Activated effector memory CD4-positive, alpha-beta T cell treated with Interleukin-2 at 50 U/mL for 16 hours (primary cell): ENCODE measurements around the gene C11orf54.
"Not testable (repeated sequence)": the region's sequence is repeated elsewhere in the genome, so short reads cannot be mapped to it uniquely, and the experiment has no call there.

Experiments used
- DNase-seq: peaks from one replicate; pipeline ENCODE4 v3.0.0-alpha.2; 2020

C11orf54 gene

DNA sequence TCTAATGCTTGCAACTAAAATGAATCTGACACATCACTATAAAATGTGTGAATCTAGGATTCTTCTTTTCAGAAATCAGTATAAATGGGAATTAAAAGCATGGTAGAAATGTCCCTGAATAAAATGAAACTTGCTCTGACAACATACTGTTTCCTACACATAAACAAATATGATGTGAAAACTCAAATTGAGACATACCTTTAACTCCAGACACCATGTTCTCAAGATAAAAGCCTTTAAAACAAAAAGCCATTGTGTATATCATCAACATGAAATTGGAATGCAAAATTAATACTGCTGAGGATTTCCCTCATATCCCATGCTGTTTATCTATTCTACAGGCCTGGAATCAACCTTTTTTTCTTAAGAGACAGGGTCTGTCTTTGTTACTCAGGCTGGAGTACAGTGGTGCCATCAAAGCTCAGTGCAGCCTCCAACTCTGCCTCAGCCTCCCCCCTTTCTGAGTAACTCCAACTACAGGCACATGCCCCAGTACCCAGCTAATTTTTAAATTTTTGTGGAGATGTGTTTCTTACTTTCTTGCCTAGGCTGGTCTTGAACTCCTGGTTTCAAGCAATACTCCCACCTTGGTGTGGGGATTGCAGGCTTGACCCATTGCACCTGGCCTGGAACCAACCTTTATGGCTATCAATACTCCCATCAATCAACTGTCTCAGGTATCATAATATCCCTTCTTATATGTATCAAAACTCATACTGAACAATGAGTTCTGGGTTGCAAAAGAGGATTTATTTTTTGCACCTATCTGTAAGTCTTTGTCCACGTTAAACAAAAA is 6.8 kb upstream of the C11orf54 start:
- DNase-seq, result no peak

DNA sequence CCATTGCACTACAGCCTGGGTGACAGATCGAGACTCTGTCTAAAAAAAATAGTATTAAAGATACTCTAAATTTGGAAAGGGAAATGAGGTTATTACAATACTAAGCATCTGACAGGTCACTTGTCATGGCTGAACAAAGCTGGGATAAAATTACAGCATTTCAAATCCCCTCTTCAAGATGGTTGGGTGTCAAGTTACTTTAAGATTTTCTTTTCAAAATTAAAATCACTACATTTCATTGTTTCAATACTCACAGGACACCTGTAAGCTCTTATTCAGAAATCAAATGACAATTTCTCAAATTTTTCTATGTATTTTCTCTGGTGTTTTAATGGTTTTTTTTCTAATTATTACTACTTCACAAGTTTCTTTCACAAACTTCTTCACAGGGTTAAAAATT is 5.8 kb upstream of the C11orf54 start:
- no peak for DNase-seq

DNA sequence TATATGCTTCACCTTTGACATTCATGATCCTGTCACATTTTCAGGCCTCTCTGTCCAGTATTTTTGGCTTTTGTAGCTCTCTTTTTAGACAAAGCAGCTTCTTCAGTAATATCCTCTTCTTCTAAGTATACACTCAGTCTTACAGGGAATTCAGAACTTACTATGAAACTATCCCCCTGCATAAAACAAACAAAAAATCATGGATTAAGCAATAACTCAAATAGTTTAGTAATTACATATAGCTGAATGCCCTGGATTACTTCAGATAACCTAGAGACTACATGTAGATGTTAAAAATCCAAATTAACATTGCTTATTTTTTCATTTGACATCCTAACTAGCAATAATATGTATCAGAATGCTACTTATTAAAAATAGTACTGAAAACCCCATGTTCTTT is 5.3 kb upstream of the C11orf54 start:
- DNase-seq, result no peak

DNA sequence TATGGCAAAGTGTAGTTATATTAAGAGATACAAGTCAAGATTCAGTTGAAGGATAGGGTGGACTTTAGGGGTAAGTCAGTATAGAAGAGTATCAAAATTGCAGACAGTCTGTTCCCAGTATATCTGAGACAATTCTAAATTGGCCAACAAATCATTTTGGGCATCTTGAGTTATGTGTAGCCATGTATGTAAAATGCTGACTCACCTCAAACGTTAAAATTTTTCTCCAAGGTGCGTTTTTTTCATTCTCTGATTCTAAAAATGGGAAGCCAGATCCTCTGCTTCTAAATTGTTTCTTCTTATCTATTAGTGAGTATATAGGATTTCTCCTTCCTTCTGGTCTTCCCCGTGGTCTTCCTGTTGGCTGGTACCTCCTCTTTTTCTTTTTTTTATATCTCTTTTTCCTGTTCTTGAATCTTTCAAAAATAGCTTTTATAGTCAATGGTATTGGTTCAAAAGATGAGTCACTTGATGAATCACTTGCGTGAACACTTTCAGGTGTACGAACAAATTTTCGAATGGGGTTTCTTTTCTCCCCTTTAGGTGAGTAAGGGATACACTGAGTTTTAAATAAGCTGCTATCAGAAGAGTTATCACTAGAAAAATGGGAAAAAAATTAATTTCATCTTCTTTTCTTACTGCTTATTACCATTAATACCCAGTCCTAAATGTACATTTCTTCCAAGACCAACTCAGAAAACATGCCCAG is 3.4 kb upstream of the C11orf54 start:
- DNase-seq, result no peak

DNA sequence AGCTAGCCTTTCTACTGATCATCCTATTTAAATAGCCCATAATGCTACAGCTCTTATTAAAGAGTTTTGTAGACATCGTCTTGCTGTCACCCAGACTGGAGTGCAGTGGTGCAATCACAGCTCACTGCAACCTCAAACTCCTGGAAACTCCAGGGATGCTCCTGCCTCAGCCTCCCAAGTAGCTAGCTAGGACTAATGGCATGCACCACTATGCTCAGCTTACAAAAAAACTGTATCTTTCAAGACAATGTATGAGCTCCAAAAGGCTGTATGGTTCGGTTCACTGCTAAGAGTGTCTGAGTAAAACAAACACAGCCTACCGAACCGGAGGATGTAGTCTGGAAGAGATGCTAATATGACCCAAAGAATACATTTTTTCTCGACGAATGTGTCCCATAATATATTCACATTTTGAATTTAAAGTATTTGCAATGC is 2.8 kb upstream of the C11orf54 start:
- no peak for DNase-seq

DNA sequence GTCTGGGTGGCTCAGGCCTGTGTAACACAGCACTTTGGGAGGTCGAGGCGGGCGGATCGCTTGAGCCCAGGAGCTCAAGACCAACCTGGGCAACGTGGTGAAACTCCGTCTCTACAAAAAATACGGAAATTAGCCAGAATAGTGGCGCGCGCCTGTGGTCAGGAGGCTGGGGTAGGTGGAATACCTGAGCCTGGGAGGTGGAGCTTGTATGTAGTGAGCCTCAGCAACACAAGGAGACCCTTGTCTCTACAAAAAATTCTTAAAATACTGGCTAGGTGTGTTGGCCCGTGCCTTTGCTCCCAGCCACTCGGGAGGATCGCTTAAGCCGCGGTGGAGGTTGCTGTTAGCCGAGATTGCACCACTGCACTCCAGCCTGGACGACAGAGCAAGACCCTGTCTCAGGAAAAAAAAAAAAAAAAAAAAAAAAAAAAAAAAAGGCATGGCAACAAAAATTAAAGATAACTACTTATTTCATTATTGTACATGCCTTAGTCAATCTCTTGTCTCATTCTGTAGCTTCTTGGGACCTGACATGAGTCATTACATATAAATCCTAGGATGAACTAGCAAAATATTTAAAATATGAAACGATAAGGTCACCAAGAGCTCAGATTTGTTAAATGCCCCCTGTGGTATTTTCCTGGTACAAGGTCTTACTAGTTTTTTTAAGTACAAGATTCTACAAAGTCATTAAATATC is 1.3 kb upstream of the C11orf54 start:
- no peak for DNase-seq

DNA sequence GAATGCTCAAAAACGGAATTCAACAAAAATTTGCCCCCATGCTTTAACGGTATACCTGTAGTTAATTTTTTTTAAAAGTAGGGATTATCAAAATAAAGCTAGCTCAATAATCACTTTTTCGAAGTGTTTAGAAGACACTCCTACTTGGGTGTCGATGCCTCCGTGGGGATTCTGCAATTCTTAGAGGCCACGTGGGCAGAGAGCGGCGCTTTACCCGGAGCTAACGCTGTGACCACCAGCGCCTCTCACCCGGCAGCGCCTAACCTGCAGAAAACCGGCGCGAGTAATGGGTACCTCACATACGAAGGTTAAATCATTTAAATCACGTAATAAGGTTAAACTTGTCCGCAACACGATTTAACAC is 760 bp upstream of the C11orf54 start:
- DNase-seq, result peak; percentile 39

DNA sequence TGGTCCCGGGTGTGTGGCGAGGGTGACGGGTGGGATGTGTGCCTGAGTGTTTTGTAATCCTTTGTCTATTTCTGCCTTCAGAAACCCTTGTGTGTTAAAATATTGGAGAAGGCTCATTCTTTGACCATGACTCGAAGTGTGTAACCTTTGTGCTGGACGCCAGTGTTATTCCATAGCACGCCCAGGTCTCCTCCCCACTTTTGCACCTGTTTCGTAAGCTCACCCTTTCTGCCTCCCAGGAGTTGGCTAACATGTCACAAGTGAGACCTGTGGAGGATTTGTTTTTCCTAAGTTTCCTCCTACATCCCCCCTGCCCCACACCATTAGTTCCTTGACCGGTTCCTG is 382 bp downstream of the C11orf54 start:
- DNase-seq, result no peak

DNA sequence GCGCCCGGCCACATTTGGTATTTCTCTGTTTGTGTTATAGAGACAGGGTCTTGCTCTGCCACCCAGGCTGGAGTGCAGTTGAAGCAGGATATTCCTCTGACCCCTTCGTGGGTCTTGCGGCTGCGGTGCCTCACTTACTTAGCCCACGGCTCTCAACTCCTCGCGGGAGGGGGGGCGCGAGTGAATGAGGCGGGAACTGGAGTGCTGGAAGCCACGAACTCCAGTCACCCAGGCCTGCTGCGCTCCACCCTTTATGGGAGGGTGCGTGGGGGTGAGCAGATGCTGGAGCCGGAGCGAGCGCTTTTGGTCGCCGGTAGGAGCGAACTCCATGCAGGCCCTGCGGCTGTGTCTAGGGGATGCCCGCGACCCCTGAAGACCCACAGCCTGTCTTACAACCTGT is 1.8 kb downstream of the C11orf54 start:
- DNase-seq, result no peak

DNA sequence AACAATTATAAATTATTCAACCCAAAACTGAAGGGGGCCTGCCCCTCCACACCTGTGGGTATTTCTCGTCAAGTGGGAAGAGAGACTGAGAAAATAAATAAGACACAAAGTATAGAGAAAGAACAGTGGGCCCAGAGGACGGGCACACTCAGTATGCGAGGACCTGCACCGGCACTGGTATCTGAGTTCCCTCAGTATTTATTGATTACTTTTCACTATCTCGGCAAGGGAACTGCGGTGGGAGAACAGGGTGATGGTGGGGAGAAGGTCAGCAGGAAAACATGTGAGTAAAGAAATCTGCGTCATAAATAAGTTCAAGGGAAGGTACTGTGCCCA is 3.2 kb downstream of the C11orf54 start:
- no peak for DNase-seq

DNA sequence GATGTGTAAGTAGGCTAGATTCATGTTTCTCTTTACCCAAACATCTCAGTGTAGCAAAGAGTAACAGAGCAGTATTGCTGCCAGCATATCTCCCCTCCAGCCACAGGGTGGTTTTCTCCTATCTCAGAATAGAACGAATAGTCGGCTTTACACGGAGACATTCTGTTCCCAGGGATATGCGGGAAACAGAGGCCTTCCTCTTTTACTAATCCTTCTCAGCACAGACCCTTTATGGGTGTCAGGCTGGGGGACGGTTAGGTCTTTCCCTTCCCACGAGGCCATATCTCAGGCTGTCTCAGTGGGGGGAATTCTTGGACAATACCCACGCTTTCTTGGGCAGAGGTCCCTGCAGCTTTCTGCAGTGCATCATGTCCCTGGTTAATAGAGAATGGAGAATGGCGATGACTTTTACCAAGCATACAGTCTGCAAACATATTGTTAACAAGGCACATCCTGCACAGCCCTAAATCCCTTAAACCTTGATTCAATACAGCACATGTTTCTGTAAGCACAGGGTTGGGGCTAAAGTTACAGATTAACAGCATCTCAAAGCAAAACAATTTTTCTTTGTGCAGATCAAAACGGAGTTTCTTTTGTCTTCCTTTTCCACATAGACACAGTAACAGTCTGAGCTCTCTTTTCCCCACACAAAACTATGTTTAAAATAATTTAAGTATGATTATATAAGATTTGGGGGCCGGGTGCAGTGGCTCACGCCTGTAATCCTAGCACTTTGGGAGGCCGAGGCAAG is 3.7 kb downstream of the C11orf54 start:
- not testable (repeated sequence) for DNase-seq

DNA sequence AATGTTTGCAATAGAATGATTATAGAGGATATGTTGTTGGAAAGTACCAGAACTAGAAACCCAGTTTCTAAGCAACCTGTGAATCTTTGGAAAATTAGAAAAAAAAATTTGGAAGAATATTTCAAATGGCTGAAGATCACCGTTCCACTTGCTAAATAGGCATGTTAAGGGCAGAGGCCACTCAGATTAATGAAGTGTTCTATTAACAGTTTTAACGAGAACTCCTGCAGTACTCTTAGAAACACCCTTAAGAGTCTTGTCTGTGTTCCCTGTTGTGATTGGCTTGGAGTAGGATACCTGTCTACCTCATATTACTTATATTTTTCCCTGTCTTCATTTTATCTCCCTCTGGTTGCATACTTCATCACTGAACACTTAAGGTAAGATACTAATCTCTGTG is 4.6 kb downstream of the C11orf54 start:
- DNase-seq, result no peak

DNA sequence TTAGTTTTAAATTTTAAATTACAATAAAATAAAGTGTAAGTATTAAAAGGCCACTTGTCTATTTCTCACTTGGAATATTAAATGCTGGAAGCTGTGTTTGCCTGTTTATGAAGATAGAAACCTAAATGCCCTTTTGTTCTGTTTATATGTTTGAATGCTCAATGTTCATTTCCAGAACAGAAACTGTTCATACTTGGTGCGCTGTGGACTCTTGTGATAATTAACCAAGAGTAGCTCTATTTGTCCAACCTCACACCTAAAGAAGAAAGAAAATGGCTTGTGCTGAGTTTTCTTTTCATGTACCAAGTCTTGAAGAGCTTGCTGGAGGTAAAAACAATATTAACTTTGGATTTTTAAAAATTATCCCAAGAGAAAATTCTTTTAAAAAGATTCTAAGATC is 5.7 kb downstream of the C11orf54 start:
- no peak for DNase-seq

DNA sequence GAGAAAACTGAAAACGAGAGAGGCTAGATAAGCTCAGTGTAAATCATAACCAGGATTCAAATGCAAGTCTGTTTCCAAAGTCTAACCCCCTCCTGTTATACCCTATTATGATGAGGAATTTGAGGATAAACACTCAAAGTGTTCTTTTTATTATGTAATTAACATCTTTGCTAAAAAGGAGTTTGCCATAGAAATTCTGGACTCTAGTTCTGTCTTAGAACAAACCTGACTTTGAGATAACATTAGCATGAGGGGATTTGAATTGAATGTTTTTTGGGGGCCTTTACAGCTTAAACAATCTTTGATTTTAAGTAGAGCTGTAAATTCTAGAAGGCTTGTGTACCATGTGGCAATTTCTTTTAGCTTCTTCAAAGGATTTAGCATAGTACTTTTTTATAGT is 9.5 kb downstream of the C11orf54 start:
- DNase-seq, result no peak

DNA sequence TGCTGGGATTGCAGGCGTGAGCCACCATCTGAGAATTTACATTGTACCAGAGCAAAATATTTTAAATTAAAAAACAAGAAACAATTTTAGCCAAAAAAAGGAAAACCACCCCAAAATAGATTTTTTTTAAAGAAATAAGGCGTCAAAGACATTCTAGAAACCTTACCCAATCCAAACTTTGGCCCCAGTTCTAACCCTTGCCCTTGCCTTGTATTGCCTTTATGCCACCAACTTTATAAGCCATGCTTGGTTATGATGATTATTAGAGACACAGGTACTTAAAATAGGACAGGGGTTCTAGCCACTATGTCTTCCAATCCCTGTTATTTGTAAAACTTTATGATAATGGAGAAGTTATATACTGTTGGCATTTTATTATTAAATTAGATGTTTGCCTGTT is 11.8 kb downstream of the C11orf54 start:
- no peak for DNase-seq

DNA sequence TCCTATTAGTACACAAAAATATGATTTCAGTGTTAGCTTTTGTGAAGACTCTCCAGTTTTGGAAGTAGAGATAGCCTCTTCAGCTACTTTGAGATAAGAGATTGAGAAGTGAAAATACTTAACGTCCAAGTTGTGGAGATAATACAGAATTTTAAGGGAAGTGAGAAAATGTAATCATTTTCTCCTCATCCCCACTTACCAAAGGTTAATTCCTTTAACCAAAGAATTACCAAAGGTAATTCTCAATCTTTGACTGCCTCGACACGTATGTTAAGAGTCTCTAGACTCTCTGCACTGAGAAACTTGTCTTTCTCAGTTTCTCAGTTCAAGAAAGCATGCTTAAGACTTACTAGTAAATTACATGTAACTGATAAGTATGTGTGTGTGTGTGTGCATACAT is 15.3 kb downstream of the C11orf54 start:
- DNase-seq, result no peak

DNA sequence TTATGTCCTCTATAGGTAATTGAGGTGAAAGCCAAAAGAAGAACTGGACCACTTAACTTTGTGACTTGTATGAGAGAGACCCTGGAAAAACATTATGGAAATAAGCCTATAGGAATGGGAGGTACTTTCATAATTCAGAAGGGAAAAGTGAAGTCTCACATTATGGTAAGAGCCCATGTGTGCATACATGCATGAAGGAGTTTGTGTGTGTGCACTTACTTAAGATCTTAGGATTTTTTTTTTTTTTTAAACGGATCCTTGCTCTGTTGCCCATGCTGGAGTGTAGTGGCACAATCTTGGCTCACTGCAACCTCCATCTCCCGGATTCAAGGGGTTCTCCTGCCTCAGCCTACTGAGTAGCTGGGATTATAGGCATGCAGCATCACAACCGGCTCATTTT is 15.8 kb downstream of the C11orf54 start:
- DNase-seq, result no peak

DNA sequence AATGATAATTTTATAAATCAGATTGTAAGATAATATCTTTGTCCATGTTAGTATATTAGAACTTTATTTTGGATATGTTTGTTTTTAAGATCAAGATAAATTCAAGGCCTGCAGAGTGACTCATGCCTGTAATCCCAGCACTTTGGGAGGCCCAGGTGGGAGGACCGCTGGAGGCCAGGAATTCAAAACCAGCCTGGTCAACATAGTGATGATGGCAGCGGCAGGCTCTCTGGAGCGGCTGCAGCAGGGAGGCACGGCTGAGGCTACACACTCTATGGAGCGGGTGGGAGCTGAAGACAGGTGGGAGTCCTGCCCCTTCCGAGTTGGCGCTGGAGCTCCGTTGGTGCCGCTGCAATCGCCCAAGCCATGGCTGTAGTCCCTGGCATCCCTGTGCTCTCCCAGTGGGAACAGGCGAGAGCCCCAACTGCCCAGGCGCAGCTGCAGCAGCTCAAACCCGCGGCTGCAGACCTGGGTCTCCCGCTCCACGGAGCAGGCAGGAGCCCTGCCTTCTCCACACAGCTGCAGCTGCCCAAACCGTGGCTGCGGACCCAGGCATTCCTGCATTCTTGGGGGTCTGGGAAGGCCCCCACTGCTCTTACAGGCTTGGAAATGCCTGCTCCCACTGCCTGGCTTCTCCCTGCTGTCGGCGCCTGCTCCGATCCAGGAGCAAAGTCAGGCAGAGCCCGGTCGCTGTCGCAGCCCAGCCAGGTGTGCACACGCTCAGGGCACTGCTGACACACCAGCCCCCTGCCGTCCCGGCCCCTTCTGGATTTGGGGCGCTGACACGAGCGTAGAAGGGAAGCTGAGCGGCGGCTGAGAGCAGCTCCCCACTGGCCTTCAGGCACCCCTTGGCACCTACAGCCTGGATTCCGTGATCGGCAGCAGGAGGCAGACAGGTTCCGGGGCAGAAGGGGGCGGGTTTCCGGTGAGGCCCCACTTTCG is 16.7 kb downstream of the C11orf54 start:
- no peak for DNase-seq

DNA sequence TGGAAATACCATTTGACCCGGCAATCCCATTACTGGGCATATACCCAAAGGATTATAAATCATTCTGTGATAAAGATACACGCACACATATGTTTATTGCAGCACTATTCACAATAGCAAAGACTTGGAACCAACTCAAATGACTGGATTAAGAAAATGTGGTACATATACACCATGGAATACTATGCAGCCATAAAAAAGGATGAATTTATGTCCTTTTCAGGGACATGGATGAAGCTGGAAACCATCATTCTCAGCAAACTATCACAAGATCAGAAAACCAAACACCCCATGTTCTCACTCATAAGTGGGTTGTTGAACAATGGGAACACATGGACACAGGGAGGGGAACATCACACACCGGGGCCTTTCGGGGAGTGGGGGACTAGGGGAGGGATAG is 17.7 kb downstream of the C11orf54 start:
- DNase-seq, result not testable (repeated sequence)

DNA sequence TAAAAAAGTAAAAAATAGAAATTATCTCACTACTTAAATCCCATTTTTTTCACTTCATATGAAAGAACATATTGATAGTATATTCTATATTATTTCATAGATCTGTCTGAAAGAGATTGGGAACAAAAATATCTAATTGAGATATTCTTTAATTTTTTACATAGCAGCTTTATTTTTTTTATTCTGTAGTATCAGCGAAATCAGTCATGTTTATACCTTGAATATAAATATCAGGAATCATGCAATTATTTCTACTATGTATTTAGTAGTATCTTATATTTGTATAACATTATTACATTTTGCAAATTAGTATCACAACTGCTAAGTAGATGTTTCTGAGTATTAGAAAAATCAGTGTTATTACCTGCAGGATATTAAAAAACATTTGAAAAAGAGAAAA is 20.4 kb downstream of the C11orf54 start:
- DNase-seq, result no peak

DNA sequence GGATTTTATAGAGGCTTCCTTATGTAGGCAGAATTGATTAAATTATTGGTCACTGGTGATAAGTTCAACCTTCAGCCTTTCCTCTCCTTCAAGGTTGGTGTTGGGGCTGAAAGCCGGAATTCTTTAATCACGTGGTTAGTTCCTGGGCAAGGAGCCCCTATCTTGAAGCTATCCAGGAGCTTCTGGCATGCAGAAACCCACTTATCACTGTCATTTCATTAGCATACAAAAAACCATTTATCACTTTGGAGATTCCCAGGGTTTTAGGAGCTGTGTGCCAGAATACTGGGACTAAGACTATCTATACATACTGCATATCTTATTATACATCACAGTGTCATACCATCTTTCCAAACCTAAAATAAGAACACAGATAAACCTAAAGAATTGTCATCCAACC is 24.1 kb downstream of the C11orf54 start:
- no peak for DNase-seq

DNA sequence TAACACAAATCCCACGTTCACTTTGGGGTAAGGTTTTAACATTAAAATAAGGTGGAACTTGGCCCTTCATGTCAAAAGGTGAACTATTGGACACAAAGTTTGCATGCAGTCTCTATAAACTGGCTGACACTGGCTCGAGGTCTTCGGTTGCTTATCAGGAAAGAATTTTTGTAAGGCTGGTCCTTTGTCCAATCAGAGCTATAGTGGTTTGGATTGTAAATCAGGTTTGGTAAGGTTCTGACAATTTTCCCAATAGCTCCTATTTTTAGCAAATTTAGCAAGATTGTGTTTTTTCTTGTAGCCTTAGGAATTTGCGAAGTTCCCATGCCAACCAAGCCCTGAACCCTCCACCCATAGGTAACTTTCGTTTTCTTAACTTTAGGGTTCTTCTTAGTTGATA is 25.0 kb downstream of the C11orf54 start:
- DNase-seq, result no peak
